AML-193 (cell line): ENCODE data around the gene PDE8A.

Source experiments
- DNase-seq, 2 experiments: peaks; one replicate each; lab custom pipeline; 2025; lab: John Stamatoyannopoulos, UW

PDE8A gene

GRCh38 chr15:85034276-85034675 is 52.6 kb downstream of the PDE8A start:
- DNase-seq = no peak

GRCh38 chr15:85035980-85036379 is 54.3 kb downstream of the PDE8A start:
- DNase-seq = no peak

- peak in 1 of 2 experiments; percentile 30 for DNase-seq
Observed at GRCh38 chr15:85036716-85037115, 55.1 kb downstream of the PDE8A start.

- peak; percentile 26 to 43 for DNase-seq
Observed at GRCh38 chr15:85037641-85038040, 56.0 kb downstream of the PDE8A start.

GRCh38 chr15:85041230-85041629 is 59.6 kb downstream of the PDE8A start:
- no peak for DNase-seq

- DNase-seq = peak; percentile 17 to 51
Observed at GRCh38 chr15:85044251-85044853, 62.7 kb downstream of the PDE8A start.

- DNase-seq = no peak
Observed at GRCh38 chr15:85044894-85045293, 63.2 kb downstream of the PDE8A start.

GRCh38 chr15:85045615-85046014 is 64.0 kb downstream of the PDE8A start:
- DNase-seq = no peak

- DNase-seq = no peak
Observed at GRCh38 chr15:85047271-85047948, 65.8 kb downstream of the PDE8A start.

GRCh38 chr15:85048430-85048829 is 66.8 kb downstream of the PDE8A start:
- DNase-seq = no peak

GRCh38 chr15:85049805-85050204 is 68.1 kb downstream of the PDE8A start:
- DNase-seq = no peak

- DNase-seq = no peak
Observed at GRCh38 chr15:85059734-85060133, 78.1 kb downstream of the PDE8A start.

- DNase-seq = no peak
Observed at GRCh38 chr15:85062560-85062959, 80.9 kb downstream of the PDE8A start.

GRCh38 chr15:85063088-85063487 is 81.4 kb downstream of the PDE8A start:
- no peak for DNase-seq

GRCh38 chr15:85063522-85064079 is 81.9 kb downstream of the PDE8A start:
- DNase-seq = no peak

- no peak for DNase-seq
Observed at GRCh38 chr15:85064710-85065109, 83.1 kb downstream of the PDE8A start.

- DNase-seq = no peak
Observed at GRCh38 chr15:85071061-85071460, 89.4 kb downstream of the PDE8A start.

GRCh38 chr15:85071504-85071903 is 89.8 kb downstream of the PDE8A start:
- no peak for DNase-seq

GRCh38 chr15:85072917-85073316 is 91.3 kb downstream of the PDE8A start:
- DNase-seq = no peak

GRCh38 chr15:85073556-85074194 is 92.0 kb downstream of the PDE8A start:
- DNase-seq = no peak

- no peak for DNase-seq
Observed at GRCh38 chr15:85086855-85087254, 105.2 kb downstream of the PDE8A start.

- DNase-seq = no peak
Observed at GRCh38 chr15:85088300-85088699, 106.6 kb downstream of the PDE8A start.
